Activated gamma-delta T cell treated with anti-CD3 and anti-CD28 coated beads, Interleukin-2, amount 50 U/mL, for 16 hours (primary cell): ENCODE data around the gene DOK5.
"Not testable (repeated sequence)": the region's sequence is repeated elsewhere in the genome, so short reads cannot be mapped to it uniquely, and the experiment has no call there.

Source experiments
- DNase-seq: peaks from one replicate; pipeline ENCODE4 v3.0.0-alpha.2; 2020; ENCODE audit warnings: low read depth

Gene DOK5

DNA sequence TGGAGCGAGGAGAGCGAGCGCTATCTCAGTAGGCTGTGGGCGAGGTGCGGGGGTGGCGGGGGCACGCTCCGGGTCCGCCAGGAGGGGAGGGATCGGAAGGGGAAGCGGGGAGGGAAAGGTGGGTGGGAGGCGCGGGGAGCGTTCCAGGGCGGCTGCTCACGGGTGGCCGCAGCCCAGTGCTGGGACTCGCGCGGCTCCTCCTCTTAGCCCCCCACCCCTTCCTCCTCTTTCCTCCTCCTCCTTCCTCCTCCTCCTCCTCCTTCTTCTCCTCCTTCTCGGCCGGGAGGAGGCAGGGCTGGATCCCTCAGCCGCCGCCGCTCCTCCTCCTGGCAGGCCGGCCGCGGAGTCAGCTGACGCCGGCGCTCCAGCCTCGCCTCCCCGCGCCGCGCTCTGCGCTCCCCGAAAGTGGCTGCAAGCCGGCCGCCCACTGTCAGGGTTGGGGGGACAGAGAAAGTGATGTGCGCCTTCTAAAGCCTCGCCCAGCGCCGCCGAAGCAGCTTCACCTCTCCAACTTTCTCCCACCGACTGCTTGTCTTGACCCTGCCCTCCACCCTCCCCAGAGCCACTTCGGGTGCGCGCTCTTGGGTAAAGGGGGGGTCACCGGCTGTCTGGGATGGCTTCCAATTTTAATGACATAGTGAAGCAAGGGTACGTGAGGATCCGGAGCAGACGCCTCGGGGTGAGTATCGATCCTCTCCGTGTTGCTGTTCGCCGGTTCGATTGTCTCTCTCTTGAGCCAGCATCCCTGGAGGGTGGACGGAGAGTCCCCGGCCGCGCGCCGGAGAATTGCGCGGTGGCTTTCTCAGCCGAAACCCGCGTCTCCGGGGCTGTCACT lies at the start of gene DOK5:
Gene DOK5 (plus strand): TSS at position 260 of the 835 bp plus-strand sequence. CDS start 354 bp downstream, at position 614.
- no peak for DNase-seq

GRCh38 chr20:54429364-54429763 lies 46.0 kb upstream of the DOK5 start:
- DNase-seq = no peak

DNA sequence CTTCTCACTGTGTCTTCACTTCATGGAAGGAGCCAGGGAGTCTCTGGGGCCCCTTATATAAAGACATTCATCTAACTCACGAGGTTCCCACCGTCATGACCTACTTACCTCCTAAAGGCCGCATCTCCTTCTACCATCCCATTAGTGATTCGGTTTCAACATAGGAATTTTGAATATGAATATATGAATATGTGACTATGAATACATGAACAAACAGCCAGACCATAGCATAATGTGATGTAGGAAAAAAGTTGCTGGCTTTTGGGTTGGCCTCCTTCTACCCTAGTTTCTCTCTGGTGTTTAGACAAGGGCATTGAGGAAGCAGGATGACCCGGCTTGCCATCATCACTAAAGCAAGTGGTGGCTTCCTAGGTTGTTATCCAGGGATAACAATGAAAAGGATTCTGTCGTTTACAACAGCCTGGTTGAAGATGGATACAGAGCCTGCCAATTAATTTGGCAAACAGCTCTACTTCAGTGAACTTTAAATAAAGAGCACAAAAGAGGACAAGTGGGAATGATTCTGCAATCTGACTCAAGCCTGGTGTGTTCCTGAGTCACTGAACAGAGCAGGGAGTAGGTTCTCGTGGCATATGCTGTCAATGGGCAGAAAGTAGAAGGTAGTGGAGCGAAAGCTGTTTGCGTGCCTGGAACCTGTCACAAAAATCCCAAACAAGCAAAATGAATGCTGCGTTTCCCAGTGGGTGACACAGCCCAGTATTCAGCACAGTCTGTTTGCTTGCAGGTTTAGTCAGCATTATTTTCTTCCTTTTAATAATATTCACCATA lies 44.0 kb upstream of the DOK5 start:
- DNase-seq = no peak

GRCh38 chr20:54432966-54433365 lies 42.4 kb upstream of the DOK5 start:
- no peak for DNase-seq

- no peak for DNase-seq
Observed at GRCh38 chr20:54433636-54434035, 41.8 kb upstream of the DOK5 start.

- no peak for DNase-seq
Observed at GRCh38 chr20:54434196-54434595, 41.2 kb upstream of the DOK5 start.

GRCh38 chr20:54435015-54435414 lies 40.4 kb upstream of the DOK5 start:
- DNase-seq = no peak

- DNase-seq = not testable (repeated sequence)
Observed at GRCh38 chr20:54436410-54436809, 39.0 kb upstream of the DOK5 start.

- DNase-seq = no peak
Observed at GRCh38 chr20:54438166-54438565, 37.2 kb upstream of the DOK5 start.

- DNase-seq = no peak
Observed at GRCh38 chr20:54450207-54450606, 25.2 kb upstream of the DOK5 start.

- DNase-seq = no peak
Observed at GRCh38 chr20:54451171-54451570, 24.2 kb upstream of the DOK5 start.

- DNase-seq = no peak
Observed at GRCh38 chr20:54452277-54452676, 23.1 kb upstream of the DOK5 start.

DNA sequence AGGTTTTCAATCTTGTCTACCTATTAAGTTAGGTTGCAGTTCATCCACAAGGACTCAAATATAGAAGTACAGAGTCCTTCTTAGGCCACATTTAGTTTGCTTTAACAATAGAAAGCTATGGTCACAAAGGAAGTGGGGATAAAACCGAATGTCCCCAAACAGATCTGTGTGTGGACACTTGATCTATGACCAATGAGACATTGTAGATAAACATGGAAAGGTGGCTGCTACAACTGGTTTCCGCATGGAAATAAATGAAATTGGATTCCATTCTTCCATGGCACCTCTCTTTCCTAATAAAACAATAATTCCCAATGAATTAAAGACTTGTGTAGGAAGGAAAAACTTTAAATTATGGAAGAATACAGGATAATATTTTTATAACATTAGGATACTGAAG lies 20.4 kb upstream of the DOK5 start:
- no peak for DNase-seq

DNA sequence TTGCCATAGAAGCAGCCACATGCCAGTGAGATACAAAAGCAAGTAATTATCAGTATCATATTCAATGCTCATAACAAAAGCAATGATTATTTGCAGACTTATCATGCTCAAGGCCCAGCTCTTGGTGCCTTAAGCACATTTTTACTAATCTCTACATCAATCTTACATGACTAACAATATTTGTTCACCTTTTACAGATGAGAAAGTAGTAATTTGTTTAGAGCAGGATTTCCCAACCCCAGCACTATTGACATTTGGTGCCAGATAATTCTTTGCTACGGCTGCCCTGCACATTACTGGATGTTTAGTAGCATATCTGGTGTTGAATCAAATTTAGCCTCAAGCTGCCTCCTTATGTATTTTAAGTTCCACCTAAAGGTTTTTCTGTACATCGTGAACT lies 19.0 kb upstream of the DOK5 start:
- DNase-seq = no peak

GRCh38 chr20:54456961-54457360 lies 18.4 kb upstream of the DOK5 start:
- DNase-seq = no peak

DNA sequence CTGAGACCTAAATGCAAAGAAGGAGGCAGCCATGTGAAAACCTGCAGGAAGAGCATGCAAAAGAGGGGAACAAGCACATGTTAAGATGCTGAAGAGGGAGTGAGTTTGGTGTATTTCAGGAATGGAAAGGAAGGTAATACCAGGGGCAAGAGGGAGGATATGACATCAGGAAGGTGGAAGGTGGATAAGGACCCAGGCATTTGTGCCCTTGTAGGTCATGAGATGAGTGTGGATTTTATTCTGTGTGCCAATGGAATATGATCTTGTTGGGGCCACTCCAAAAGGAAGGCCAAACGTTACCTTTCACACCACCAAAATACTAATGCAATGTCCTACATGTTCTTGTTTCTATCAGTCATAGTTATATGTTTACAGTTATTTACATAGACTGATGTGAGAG lies 17.2 kb upstream of the DOK5 start:
- DNase-seq = no peak

DNA sequence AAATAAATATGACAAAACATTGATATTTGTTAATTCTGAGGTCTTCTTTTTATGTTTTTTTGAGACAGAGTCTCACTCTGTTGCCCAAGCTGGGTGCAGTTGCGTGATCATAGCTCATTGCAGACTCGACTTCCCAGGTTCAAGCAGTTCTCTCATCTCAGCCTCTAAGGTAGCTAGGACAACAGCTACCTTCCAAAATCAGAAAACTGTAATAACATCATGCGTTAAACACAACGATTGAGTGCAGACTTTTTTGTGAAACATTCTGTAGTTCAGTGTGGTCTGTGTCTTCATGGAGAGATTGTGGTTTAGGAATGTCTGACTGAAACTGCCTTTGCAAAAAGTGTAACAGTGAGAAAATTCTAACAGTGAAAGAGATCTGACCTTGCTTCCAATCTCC lies 16.1 kb upstream of the DOK5 start:
- DNase-seq = no peak

GRCh38 chr20:54464003-54464402 lies 11.4 kb upstream of the DOK5 start:
- no peak for DNase-seq

- DNase-seq = no peak
Observed at GRCh38 chr20:54466127-54466526, 9.3 kb upstream of the DOK5 start.

DNA sequence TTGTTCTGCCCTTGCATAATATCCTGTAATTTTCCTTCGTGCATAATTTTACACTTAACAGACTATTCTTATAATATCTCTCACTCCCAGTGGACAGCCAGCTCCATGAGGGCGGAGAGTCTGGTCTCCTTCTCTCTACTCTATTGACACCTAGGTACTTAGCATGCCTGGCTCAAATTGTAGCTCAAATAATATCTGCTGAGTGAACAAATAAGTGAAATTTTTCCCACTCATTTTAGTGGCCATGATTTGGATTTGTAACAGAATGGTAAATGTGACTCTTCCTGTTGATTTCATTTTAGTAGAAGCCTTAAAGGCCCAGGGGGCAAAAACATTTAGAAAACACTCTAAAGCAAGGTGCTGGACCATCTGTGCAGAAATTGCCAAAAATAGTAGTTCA lies 7.8 kb upstream of the DOK5 start:
- DNase-seq = no peak

GRCh38 chr20:54468082-54468481 lies 7.3 kb upstream of the DOK5 start:
- DNase-seq = no peak

DNA sequence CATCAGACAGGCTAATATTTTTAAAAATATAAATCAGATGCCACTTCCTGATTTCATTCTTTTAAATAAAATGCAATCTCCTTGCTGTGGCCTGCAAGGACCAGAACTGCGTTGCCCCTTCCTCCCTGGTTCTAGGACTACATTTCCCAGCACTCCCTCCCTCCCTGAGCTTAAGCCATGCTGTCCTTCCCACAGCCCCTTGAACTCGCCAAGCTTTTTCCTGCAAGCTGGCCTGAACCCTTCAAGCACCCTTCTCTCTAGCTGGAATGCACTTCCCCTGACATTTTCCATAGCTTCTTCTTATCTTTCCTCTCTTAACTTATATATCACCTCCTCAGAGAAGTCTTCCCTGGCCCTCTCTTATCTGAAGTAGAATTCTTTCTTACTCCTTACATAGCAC lies 6.1 kb upstream of the DOK5 start:
- DNase-seq = no peak

DNA sequence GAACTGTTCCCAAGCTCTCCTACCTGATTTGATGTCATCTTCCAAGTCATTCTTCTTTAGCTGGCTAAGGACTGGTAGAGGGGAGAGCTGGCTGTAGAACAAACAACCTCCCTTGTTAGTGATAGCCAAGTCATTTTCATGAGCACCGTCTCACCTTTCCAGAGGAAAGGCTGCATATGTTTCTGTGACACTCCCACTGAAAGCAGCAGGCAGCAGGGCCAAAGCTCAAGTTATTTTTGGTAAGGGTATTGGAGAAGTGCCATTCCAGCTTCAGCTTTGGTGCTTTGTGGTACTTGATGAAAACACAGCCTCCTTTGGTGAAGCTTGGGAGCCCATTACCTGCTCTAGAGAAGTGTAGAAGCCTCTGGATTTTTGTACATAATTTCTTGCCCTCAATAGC lies 5.4 kb upstream of the DOK5 start:
- DNase-seq = no peak
